RWPE2 (cell line): Measurements from ENCODE around the gene PCAT6.
"Not testable (repeated sequence)": the region's sequence is repeated elsewhere in the genome, so short reads cannot be mapped to it uniquely, and the experiment has no call there.

ENCODE experiments used
- ATAC-seq: fragments of 200-7000 bp; cut with Tn5 transposase; 3 replicates; pipeline ENCODE4 v1.9.1; 2021; ENCODE audit warnings: low read depth
- DNase-seq: peaks from one replicate; pipeline ENCODE4 v3.0.0-alpha.2; 2020; ENCODE audit warnings: low spot score
- H3K27ac ChIP-seq: fragments of 450-650 bp; 2 replicates; pipeline ENCODE4 v1.5.1; 2017; ENCODE audit warnings: mild to moderate bottlenecking; ENCODE audit not compliant: poor library complexity, severe bottlenecking
- H3K27me3 ChIP-seq: fragments of 250-450 bp; sonication (Bioruptor Pico); 2 replicates; pipeline ENCODE4 v1.5.1; 2021; ENCODE audit warnings: mild to moderate bottlenecking, moderate library complexity; ENCODE audit not compliant: insufficient read depth, poor library complexity, severe bottlenecking
- H3K36me3 ChIP-seq: fragments of 250-450 bp; sonication (Bioruptor Pico); 2 replicates; pipeline ENCODE4 v1.5.1; 2020; ENCODE audit warnings: low read depth, mild to moderate bottlenecking, moderate library complexity
- H3K4me1 ChIP-seq: fragments of 250-450 bp; sonication (Bioruptor Pico); 2 replicates; pipeline ENCODE4 v1.5.1; 2021; ENCODE audit warnings: mild to moderate bottlenecking, moderate library complexity; ENCODE audit not compliant: insufficient read depth, poor library complexity, severe bottlenecking
- H3K4me3 ChIP-seq: fragments of 250-450 bp; sonication (Bioruptor Pico); 2 replicates; pipeline ENCODE4 v1.5.1; 2021; ENCODE audit warnings: mild to moderate bottlenecking, moderate library complexity; ENCODE audit not compliant: severe bottlenecking
- H3K9me3 ChIP-seq: fragments of 250-450 bp; sonication (Bioruptor Pico); 2 replicates; pipeline ENCODE4 v1.5.1; 2021; ENCODE audit warnings: mild to moderate bottlenecking, moderate library complexity; ENCODE audit not compliant: severe bottlenecking
- CTCF ChIP-seq: fragments of 450-650 bp; IDR thresholded peaks from one replicate; pipeline ENCODE4 v1.5.1; 2017; ENCODE audit warnings: mild to moderate bottlenecking, moderate library complexity; ENCODE audit not compliant: poor library complexity, severe bottlenecking

PCAT6 gene

GRCh38 chr1:202786804-202787203, 23.9 kb upstream of the PCAT6 start:
- DNase-seq (no peak), ATAC-seq (no peak)
- Histone ChIP-seq H3K9me3 (no peaks in the 10 kb centered on the region), H3K36me3 (peaks cover 5% of the 10 kb centered on the region; the same call in 1 of the 2 replicates), H3K27me3 (no peaks in the 10 kb centered on the region), H3K4me1 (peaks cover 4% of the 10 kb centered on the region), H3K4me3 (no peak overlapping the region), H3K27ac (no peak overlapping the region)
- no peak for TF ChIP-seq CTCF

- no peak for TF ChIP-seq CTCF
- no peaks in the 10 kb centered on the region for H3K27me3 ChIP-seq
- DNase-seq = no peak
- no peak overlapping the region for H3K27ac ChIP-seq
- no peak for ATAC-seq
- H3K9me3 ChIP-seq = no peaks in the 10 kb centered on the region
- H3K36me3 ChIP-seq = peaks cover 5% of the 10 kb centered on the region; the same call in 1 of the 2 replicates
- H3K4me1 ChIP-seq = peaks cover 4% of the 10 kb centered on the region
- H3K4me3 ChIP-seq = no peak overlapping the region
These were observed 22.0 kb upstream of the PCAT6 start for GRCh38 chr1:202788800-202789199.

- H3K9me3 ChIP-seq = peaks cover 2% of the 10 kb centered on the region
- no peaks in the 10 kb centered on the region for H3K27me3 ChIP-seq
- H3K4me1 ChIP-seq = peaks cover 4% of the 10 kb centered on the region
- H3K4me3 ChIP-seq = no peak overlapping the region
- ATAC-seq = no peak
- no peak for DNase-seq
- TF ChIP-seq CTCF = no peak
- H3K36me3 ChIP-seq = peaks cover 5% of the 10 kb centered on the region; the same call in 1 of the 2 replicates
- H3K27ac ChIP-seq = no peak overlapping the region
These were observed 19.5 kb upstream of the PCAT6 start for GRCh38 chr1:202791077-202791747.

- DNase-seq = no peak
- TF ChIP-seq CTCF = no peak
- Histone ChIP-seq H3K4me1 (no peaks in the 10 kb centered on the region), H3K36me3 (0 out of 2 replicates have a peak, but pooled peaks cover 1% of the 10 kb centered on the region), H3K4me3 (no peak overlapping the region), H3K27me3 (no peaks in the 10 kb centered on the region), H3K27ac (no peak overlapping the region), H3K9me3 (peaks cover 2% of the 10 kb centered on the region)
- no peak for ATAC-seq
These were observed 16.6 kb upstream of the PCAT6 start for GRCh38 chr1:202794051-202794740.

DNA sequence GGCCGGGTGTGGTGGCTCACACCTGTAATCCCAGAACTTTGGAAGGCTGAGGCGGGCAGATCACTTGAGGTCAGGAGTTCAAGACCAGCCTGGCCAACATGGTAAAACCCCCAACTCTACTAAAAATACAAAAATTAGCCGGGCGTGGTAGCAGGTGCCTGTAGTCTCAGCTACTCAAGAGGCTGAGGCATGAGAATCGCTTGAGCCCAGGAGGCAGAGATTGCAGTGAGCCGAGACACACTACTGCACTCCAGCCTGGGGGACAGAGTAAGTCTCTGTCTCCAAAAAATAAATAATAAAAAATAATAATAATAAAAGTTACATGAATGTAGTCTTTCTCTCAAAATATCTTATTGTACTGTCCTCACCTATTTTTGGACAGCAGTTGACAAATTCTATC, 15.8 kb upstream of the PCAT6 start:
- ATAC-seq, H3K27ac ChIP-seq, H3K36me3 ChIP-seq: not testable (repeated sequence)

More for the DNA sequence above, 15.8 kb upstream of the PCAT6 start:
- DNase-seq, H3K9me3 ChIP-seq, H3K27me3 ChIP-seq, H3K4me1 ChIP-seq, H3K4me3 ChIP-seq: not testable (repeated sequence)
